GM21447 (cell line): Measurements from ENCODE around the gene NGEF.

ENCODE experiments used
- ATAC-seq: cut with Tn5 transposase; IDR thresholded peaks from one replicate; pipeline ENCODE4 v1.9.1; 2021; ENCODE audit not compliant: unreplicated experiment

Gene NGEF

GRCh38 chr2:233000886-233001750 lies 11.9 kb downstream of the NGEF start:
- no peak for ATAC-seq

DNA sequence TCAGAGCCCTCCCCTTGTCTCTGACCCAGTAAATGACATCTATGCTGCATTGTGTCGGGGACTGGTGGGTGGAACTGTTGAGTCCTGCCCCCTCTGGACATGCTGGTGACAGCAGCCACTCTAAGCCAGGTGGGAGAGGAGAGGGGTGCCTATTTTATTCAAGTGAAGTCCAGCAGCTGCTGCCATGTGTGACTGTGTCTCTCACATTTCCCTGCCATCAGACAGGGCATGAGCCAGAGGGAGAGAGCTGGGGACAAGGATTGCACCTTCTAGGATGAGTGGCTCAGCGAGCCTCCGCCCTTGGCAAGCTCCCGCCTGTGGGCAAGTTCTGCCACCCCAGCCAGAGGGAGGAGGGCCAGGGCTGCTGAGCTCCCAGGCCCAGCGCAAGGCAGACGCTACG lies 13.7 kb downstream of the NGEF start:
- ATAC-seq = no peak

DNA sequence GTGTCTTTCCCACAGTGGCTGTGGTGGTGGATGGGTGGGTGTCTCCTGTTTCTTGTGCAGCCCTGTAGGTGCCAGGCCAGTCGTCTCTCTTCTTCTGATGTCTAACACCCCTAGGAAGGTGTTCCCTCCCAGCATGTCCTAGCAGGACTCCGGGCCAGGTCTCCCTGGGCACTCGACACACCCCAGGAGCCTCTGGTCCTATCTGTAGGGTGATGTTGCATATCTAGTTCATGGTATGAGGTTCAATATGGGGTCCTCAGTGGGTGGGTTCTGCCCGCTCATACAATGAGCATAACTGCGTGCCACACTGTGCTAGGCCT lies 14.4 kb downstream of the NGEF start:
- no peak for ATAC-seq

DNA sequence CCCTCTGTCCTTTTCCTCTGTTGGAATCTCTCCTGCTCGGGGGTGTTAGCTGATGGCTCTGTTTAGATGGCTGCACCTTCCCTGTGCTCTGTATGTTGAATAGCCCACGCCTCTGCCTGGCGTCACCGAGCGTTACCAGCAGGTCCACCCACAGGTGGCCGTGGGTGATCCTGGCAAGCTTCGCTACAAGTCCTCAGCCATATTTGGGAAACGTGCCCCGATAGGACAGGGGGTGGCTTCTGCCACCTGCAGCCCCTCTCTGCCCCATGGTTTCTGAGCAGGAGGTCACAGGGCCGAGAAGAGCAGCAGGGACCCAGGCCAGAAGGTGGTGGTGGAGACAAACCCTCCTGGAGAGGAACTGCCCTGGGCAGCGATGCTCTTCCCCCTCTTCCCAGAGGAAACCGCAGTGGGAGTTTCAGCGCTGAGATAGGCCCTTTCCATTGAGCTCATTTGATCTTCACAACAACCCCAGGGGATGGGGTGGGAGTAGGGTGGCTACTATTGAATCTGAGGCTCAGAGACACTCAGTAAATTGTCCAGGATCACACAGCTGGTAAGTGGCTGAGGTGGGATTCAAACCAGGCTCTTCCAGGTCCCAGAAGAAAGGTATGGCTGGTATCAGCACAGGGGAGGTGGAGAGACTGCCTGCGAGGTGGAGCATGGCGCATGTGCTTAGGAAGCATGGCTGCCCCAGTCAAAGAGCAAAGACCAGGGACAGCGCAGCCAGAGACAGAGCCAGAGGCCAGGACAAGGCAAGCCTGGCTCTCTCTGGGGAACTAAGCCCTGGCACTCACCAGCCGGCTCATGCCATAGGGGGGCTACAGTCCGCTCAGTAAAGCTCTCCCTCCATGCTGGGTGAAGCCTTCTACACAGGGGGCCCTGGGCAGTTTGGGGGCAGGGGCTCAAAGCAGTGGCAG lies 15.0 kb downstream of the NGEF start:
- ATAC-seq = no peak

DNA sequence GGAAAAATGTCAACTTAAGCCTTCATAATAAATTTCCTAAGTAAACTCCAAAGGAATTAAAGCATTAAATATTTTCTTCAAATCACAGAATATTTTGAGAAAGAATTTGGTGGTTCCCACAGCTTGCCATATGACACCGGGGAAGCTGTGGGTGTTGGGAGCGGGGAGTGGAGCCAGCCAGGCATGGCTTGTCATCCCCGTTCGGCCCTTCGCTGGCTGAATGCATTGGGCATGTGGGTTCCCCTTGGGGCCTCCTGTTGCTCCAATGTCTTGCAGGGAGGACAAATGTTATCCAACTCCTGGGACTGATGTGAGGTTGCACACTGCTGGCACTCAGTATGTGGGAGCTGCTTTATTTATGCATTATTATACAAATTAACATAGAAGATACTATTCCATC lies 18.6 kb downstream of the NGEF start:
- ATAC-seq = no peak

DNA sequence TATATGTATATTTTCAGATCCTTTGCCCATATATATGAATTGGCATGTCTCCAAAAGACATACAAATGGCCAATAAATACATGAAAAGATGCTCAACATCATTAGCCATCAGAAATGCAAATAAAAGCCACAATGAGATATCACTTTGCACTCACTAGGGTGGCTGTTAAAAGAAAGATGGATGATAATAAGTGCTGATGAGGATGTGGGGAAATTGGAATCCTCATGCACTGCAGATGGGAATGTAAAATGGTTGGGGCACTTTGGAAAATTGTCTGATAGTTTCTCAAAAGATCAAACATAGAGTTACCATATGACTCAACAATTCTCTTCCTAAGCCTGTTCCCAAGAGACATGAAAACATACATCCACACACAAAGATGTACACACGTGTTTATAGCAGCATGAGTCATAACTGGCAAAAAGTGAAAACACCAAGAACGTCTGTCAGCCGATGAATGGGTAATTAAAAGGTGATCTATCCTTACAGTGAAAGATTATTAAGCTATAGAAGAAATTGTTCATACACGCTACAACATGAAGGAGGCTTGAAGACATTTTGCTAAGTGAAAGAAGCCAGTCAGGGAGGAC lies 19.7 kb downstream of the NGEF start:
- no peak for ATAC-seq

DNA sequence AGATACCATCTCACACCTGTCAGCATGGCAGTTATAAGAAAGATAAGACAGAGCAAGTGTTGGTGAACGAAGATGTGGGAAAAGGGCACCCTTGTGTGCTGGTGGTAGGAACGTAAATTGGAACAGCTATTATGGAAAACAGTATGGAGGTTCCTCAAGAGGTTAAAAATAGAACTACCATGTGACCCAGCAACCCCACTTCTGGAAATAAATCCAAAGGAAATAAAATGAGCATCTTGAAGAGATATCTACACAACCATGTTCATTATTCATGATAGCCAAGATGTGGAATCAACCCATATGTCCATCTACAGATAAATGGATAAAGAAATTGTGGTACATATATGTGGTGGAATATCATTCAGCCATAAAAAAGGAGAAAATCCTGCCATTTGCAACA lies 26.9 kb downstream of the NGEF start:
- no peak for ATAC-seq

GRCh38 chr2:232984451-232985207 lies 28.4 kb downstream of the NGEF start:
- ATAC-seq = no peak

- ATAC-seq = no peak
Measured at GRCh38 chr2:232983669-232984140, 29.4 kb downstream of the NGEF start.

DNA sequence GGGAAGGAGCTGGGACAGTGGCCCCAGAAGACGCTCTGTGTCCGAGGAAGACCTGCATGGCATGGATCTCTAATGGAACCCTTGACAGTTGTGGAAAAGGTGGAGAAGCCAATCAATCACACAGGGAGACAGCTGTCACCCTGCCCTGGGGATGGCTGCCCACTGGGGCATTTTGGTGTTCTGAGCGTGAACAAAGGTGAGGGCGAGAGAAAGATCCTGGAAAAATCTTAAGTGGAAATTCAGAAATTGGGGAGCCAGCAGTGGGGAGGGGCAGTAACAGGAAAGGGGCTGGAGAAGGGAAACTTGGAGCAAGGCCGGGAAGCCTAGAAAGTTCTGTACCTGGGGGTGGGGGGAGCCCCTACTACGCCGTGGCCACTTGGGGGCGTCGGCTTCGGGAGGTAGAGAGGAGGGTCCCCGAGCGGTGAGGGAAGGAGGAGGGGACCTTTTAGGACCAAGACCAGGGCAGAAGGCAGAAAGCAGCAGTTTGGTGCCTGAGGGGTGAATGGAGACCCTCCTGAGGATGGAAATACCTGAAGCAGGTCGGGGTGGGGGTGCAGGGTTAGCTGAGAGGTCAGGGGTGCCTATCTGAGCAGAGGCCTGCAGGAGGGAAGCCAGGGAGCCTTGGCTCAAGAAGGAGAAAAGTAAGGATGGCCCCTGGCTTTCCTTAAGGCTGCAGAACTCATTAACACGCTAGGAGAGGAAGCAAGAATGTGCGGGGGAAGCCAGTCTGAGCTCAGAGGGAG lies 30.0 kb downstream of the NGEF start:
- no peak for ATAC-seq

- ATAC-seq = no peak
Measured at GRCh38 chr2:232981767-232982360, 31.2 kb downstream of the NGEF start.

DNA sequence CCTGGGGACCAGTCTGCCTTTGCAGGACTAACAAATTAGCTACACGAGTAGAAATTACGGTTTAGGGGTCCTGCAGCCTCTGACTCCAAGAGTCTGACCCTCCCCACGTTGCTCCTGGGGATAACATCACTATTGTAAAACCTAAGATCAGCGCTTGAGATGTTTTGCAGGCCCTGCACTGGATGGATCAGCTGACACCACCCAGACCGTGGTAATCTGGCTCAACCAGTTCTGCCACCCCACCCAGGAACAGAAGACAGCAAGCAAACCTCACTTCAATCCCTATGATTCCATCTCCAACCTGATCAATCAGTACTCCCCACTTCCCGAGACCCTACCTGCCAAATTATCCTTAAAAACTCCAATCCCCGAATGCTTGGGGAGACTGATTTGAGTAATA lies 31.7 kb downstream of the NGEF start:
- ATAC-seq = no peak

DNA sequence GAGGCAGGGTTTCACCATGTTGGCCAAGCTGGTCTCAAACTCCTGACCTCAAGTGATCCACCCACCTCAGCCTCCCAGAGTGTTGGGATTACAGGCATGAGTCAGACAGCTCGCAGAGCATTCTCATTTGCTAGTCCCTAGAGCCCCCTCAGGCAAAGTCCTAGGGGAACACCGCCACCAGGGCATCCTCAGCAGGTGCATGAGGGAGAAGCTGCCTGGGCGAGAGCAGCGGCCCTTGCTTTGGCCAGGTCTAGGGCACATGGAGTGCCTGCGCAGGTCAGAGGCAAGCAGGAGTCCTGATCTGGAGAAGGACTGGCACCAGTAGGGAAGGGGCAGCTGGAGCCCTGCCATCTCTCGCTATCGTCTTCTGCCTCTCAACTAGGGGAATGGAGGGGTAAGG lies 32.4 kb downstream of the NGEF start:
- ATAC-seq = no peak

DNA sequence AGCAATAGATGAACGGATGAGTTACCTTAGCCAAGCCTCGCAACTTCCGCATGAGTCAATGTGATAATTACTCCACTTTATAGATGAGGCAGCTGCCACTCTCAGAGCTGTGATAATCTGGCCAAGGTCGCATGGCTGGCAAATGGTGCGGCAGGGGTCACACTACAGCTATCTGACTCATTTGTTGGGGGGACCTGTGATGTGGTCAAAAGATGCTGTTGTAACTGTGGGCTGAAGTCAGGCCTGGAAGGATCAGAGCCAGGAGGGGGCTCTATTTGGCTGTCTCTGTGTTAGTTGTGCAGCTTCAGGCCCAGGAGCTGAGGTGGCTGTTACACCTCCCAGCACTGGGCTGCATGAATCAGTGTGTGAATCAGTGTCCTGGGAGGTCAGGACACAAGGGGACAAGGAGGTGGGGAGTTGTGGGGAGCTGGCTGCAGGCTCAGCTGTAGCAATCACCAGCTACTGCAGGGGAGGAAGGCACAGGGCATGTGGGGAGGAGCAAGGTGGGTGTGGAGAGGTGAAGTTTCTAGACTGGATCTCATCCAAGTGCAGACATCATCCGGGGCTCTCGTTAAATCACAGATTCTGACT lies 33.1 kb downstream of the NGEF start:
- no peak for ATAC-seq

GRCh38 chr2:232977438-232977971 lies 35.6 kb downstream of the NGEF start:
- no peak for ATAC-seq

GRCh38 chr2:232976666-232977437 lies 36.2 kb downstream of the NGEF start:
- no peak for ATAC-seq

GRCh38 chr2:232976176-232976575 lies 36.9 kb downstream of the NGEF start:
- no peak for ATAC-seq

GRCh38 chr2:232974396-232974795 lies 38.7 kb downstream of the NGEF start:
- no peak for ATAC-seq
